ENCODE results near the gene FBXW11. TPM values are rescaled to one million over a fixed set of nuclear protein-coding genes. Genes with fewer than 3 reads are reported as not detected.

FBXW11 gene
- total RNA-seq, 1 experiment from 2014 or later, result 95.1 TPM

DNA sequence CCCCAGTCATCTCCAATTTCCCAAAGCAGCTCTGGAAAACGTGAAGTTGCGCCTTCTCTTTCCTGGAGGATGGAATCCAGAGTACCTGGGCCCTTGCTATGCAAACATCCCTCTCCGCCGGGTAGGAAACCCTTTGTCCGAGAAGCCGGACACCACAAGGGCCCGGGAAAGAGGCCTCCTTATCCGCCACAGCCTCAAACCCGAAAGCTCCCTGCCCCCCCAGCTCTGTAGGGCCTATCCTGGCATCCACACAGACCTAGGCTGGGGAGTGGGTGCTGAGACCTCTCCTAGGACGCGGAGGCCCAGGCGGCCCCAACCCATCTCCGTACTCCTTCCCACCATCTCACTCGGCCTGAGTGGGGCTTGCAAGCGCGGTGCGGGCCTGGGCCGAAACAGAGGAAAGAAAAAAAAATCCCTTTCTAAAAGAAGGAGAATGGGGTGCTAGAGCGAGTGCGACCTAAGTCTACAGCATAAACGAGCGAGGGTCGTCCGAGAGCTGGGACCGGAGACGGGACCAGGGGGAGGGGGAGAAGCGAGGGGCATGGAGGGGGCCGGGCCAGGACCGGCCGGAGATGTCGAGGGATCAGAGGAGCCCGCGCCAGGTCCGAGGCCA is 624 bp downstream of the FBXW11 start:
- peaks cover 6% of the 10 kb centered on the region; the same call in 1 of the 2 replicates for H3K4me1 ChIP-seq
- peak overlapping the region; percentile 96 for H3K4me3 ChIP-seq
- H3K36me3 ChIP-seq, result no peaks in the 10 kb centered on the region; the same call in none of the 2 replicates
- no peaks in the 10 kb centered on the region for H3K9me3 ChIP-seq (replicated peaks)
- no peaks in the 10 kb centered on the region for H3K27me3 ChIP-seq
- H3K27ac ChIP-seq, result peak overlapping the region; percentile 91
- peak; percentile 47 to 55 for DNase-seq

DNA sequence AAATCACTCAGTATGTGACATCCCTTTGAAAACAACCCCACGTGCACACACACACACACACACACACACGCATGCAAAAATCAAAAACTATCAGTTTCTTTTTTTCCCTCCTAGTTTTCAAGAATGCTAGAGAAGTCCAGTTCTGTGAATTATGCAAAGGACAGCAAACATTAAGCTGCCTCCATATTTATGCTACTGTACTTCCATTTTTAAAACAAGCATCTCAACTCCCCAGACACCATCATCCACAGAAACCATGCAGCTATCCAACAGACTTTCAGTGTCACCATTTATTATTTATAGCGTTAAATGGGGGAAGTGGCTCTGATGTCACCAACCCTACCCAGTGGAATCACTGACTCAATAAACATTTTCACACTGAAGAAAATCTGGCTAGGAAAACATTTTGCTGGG is 1.6 kb downstream of the FBXW11 start:
- peak in 1 of 2 experiments; percentile 17 for DNase-seq
- H3K27ac ChIP-seq, result peak overlapping the region; percentile 91; the same call in 1 of the 2 replicates
- no peaks in the 10 kb centered on the region for H3K9me3 ChIP-seq (replicated peaks)
- peak overlapping the region; percentile 96 for H3K4me3 ChIP-seq
- no peaks in the 10 kb centered on the region; the same call in none of the 2 replicates for H3K36me3 ChIP-seq
- H3K4me1 ChIP-seq, result peaks cover 6% of the 10 kb centered on the region; the same call in 1 of the 2 replicates
- no peaks in the 10 kb centered on the region for H3K27me3 ChIP-seq

DNA sequence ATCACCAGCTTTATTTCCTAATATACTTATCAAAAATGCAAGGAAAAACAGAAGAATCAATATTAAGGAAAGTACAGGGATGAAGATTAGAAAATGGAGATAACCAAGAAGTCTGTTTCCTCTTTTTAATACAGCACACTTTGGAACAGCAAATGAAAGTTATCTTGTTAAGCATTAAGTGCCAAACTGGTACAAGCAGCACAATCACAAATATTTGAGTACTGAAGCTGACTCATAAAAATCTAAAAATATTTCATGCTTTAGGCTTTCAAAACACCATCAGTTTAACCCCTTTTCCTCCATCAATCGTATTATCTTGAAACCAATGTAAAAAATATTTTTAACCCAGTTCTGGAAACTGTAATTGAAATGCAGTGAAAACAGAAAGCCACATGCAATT is 2.7 kb downstream of the FBXW11 start:
- no peaks in the 10 kb centered on the region; the same call in none of the 2 replicates for H3K36me3 ChIP-seq
- no peaks in the 10 kb centered on the region for H3K27me3 ChIP-seq
- no peak overlapping the region for H3K4me3 ChIP-seq
- no peak for DNase-seq
- H3K9me3 ChIP-seq (replicated peaks), result no peaks in the 10 kb centered on the region
- H3K27ac ChIP-seq, result no peak overlapping the region
- H3K4me1 ChIP-seq, result peaks cover 6% of the 10 kb centered on the region; the same call in 1 of the 2 replicates

DNA sequence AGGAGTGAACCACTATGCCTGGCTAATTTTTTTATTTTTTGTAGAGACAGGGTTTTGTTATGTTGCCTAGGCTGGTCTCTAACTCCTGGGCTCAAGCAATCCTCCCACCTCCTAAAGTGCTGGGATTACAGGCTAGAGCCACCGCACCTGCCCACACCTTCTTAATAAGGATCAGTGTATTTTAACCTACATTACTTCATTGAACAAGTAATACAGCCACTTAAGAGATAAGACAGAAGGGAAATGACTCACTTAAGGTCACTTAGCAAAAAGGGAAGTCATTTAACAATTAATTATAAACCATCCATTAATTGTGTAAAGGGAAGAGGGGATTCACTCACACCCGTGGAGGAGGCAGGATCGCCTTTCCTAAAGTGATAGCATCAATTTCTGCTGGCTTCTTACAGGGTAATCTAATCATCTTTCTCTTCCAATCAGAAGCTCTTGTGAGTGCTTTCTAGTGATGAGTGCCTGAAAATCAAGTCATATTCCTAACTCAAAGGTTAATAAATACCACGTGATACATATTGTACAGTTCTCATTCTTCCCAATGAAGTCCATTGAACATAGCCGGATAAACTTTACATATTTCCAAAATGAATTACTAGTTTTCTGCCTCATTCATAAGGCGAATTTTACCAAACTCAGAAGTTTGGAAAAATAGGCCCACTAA is 3.5 kb downstream of the FBXW11 start:
- Histone ChIP-seq H3K4me3 (no peak overlapping the region), H3K36me3 (no peaks in the 10 kb centered on the region; the same call in none of the 2 replicates), H3K4me1 (peaks cover 6% of the 10 kb centered on the region; the same call in 1 of the 2 replicates), H3K27ac (no peak overlapping the region), H3K9me3 (replicated peaks) (no peaks in the 10 kb centered on the region), H3K27me3 (no peaks in the 10 kb centered on the region)
- no peak for DNase-seq

DNA sequence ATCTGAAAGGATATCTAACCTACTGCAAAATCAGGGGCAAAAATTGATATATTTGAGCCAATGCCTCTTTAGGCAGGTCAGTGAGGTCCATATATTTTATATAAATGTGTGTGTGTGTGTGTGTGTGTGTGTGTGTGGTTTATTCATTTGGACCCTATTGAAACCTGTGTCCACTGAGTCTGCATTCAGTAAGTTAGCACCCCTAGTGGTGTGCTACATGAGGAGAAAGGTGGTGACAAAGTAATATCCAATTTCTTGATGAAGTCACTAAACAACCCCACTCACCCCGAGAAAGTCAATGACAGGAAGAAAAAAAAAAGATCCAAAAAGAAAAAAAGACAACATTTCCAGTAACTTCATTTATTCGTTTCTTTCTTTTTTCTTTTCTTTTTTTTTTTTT is 4.1 kb downstream of the FBXW11 start:
- H3K27ac ChIP-seq, result no peak overlapping the region
- peak in 1 of 2 experiments; percentile 20 for DNase-seq
- H3K4me1 ChIP-seq, result peaks cover 4% of the 10 kb centered on the region; the same call in 1 of the 2 replicates
- H3K36me3 ChIP-seq, result no peaks in the 10 kb centered on the region; the same call in none of the 2 replicates
- H3K9me3 ChIP-seq (replicated peaks), result no peaks in the 10 kb centered on the region
- H3K4me3 ChIP-seq, result no peak overlapping the region
- no peaks in the 10 kb centered on the region for H3K27me3 ChIP-seq

DNA sequence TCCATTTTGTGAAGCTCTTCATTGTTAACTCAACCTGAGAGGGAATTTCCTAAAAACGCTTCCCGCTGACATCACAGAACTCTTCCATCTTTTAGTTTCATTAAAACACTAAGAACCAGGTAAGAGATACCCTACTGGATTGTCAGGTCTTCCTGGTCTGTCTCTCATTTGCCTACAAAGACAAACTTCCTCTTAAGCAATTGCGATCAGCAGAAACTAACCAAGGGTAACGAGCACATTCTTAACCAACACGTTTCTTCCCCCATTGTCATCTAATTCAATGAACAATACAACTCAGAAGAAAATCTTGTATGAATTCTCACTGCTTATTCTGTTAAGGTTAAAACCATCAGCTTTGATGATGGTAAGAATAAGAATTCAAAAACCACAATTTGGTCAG is 6.6 kb downstream of the FBXW11 start:
- no peak for DNase-seq
- peaks cover 4% of the 10 kb centered on the region; the same call in 1 of the 2 replicates for H3K4me1 ChIP-seq
- peaks cover 7% of the 10 kb centered on the region for H3K36me3 ChIP-seq
- no peak overlapping the region for H3K27ac ChIP-seq
- H3K27me3 ChIP-seq, result no peaks in the 10 kb centered on the region
- H3K4me3 ChIP-seq, result no peak overlapping the region
- no peaks in the 10 kb centered on the region for H3K9me3 ChIP-seq (replicated peaks)

DNA sequence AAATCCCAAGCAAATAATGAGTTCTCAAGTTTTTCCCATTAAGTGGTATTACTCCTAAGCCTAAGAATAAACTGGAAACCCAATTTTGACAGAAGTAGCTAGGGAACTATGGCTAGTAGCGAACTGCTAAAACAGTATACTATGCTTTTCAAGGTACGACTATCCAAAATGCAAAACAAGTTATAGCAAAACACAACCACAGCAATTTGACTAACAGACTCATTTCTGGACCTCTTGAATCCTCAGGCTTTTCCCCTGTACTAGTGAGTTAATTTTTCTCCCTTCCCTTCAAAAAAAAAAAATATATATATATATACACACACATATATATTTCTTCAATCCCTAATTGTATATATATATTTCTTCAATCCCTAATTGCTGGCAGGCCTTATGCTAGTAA is 7.3 kb downstream of the FBXW11 start:
- no peak for DNase-seq
- Histone ChIP-seq H3K9me3 (replicated peaks) (no peaks in the 10 kb centered on the region), H3K27me3 (no peaks in the 10 kb centered on the region), H3K4me3 (no peak overlapping the region), H3K27ac (no peak overlapping the region), H3K4me1 (no peaks in the 10 kb centered on the region; the same call in 1 of the 2 replicates), H3K36me3 (peaks cover 15% of the 10 kb centered on the region)

DNA sequence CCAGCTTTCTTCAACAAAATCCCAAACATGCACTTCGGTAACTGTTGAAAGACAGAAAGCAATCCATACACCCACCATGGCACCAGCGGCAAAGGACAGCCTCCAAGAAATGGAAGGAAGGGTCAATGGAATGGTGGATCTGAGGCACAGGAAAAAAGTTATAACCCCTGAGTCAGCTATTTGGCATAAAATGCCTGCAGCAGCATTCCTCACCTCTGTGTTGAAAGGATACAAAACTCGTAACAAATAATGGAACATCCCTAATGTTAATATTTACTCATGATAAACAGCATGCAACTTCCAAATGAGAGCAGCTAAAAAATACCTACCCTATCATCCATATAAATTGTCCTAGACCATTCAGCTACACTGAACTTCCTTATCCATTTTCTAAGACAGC is 9.4 kb downstream of the FBXW11 start:
- Histone ChIP-seq H3K27ac (no peak overlapping the region), H3K27me3 (no peaks in the 10 kb centered on the region), H3K4me3 (no peak overlapping the region), H3K36me3 (peaks cover 15% of the 10 kb centered on the region), H3K9me3 (replicated peaks) (no peaks in the 10 kb centered on the region), H3K4me1 (no peaks in the 10 kb centered on the region)
- DNase-seq, result no peak

DNA sequence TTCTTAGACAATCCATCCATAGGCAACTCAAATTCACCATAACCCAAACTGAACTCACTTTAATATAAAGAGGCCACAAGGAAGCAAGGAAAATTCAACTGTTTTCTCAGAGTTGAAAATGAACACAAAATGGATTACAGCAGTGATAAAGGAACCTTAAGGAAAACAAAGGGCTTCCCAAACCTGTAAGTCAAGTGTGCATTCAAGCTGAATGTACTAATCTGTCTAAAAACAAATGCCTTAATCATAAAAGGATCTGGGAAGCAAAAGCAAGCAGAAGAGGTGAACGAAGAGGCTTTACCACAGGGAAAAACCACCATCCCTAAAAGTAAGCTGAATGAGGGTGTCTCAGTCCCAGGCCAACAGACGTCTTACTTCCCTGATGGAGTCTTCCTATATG is 13.6 kb downstream of the FBXW11 start:
- H3K27me3 ChIP-seq, result no peaks in the 10 kb centered on the region
- no peaks in the 10 kb centered on the region for H3K4me1 ChIP-seq
- peaks cover 37% of the 10 kb centered on the region for H3K36me3 ChIP-seq
- DNase-seq, result no peak
- H3K9me3 ChIP-seq (replicated peaks), result no peaks in the 10 kb centered on the region
- no peak overlapping the region for H3K27ac ChIP-seq
- H3K4me3 ChIP-seq, result no peak overlapping the region

DNA sequence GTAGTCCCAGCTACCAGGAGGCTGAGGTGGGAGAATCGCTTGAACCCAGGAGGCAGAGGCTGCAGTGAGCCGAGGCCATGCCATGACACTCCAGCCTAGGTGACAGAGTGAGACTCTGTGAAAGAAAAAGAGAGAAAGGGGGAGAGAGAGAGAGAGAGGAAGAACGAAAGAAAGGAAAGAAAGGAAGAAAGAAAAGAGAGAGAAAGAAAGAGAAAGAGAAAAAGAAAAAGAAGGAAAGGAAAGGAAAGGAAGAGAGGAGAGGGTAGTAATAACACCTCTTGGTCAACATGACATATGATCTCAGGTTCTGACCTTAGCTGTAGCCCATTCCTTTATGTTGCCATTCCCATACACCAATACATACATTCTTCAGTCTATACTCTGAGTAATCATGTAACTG is 14.1 kb downstream of the FBXW11 start:
- no peaks in the 10 kb centered on the region for H3K9me3 ChIP-seq (replicated peaks)
- H3K27me3 ChIP-seq, result no peaks in the 10 kb centered on the region
- no peak overlapping the region for H3K4me3 ChIP-seq
- no peak overlapping the region for H3K27ac ChIP-seq
- peaks cover 37% of the 10 kb centered on the region for H3K36me3 ChIP-seq
- H3K4me1 ChIP-seq, result no peaks in the 10 kb centered on the region
- DNase-seq, result no peak

DNA sequence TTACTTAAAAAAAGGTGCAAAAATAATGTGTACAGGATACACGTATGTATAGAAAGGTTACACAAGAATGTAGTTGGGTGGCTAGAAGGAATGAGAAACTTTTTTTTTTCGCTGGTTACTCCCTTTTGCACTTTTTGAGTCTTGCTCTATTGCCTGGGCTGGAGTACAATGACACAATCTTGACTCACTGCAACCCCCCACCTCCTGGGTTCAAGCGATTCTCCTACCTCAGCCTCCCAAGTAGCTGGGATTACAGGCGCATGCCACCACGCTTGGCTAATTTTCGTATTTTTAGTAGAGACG is 15.8 kb downstream of the FBXW11 start:
- Histone ChIP-seq H3K36me3 (peaks cover 35% of the 10 kb centered on the region), H3K27me3 (no peaks in the 10 kb centered on the region), H3K4me1 (no peaks in the 10 kb centered on the region), H3K4me3 (no peak overlapping the region), H3K9me3 (replicated peaks) (no peaks in the 10 kb centered on the region), H3K27ac (no peak overlapping the region)
- no peak for DNase-seq

DNA sequence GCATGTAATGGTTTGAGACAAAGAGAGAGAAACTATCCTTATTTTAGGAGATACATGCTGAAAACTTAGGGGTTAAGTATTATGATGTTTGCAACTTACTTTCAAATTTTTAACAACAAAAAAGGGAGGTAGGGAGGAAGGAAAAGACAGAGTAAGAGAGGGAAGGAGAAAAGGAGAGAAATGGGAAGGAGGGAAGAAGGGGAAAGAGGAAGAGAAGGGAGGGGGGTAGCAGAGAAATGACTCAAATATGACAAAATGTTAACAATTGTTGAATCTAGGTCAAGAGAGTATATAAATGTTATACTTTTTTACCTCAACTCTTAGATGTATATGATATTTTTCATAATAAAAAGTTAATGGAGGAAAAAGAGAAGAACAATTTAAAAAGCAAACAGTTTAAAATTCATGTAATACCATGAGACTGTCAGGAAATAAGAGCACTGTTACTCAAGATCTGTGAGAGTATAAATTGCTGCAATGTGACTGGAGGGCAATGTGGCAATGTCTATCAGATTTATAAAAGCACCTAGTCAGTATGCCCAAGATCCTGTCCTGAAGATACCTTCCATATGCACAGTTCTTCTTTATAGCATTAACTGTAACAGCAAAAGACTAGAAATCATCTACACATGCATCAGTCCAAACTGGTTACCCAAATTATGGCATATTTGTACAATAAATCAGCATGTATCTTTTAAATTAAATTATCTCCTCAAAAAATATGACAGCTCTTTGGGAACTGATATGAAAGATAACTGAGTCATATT is 16.3 kb downstream of the FBXW11 start:
- Histone ChIP-seq H3K4me3 (no peak overlapping the region), H3K9me3 (replicated peaks) (no peaks in the 10 kb centered on the region), H3K36me3 (peaks cover 34% of the 10 kb centered on the region), H3K27me3 (no peaks in the 10 kb centered on the region), H3K27ac (no peak overlapping the region), H3K4me1 (peaks cover 2% of the 10 kb centered on the region)
- no peak for DNase-seq

DNA sequence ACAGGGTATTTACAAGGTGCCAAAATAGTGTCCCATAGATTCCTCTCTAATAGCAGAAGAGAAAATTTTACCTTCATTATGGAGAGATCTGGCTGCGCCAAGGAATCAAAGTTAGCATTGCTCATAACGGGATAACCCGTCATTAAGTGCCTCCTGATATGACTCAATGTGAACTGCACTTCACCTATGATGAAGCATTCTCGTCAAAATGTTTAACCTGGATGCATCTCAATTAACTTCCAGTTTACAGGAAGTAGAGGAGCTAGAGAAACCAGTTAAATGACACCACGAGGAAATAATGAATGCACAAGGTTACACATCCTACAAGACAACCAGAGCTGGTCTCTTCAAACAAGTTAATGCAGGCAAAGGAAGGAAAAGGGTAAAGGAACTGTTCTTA is 17.2 kb downstream of the FBXW11 start:
- DNase-seq, result no peak
- Histone ChIP-seq H3K36me3 (peaks cover 26% of the 10 kb centered on the region), H3K27ac (no peak overlapping the region), H3K27me3 (no peaks in the 10 kb centered on the region), H3K4me1 (peaks cover 11% of the 10 kb centered on the region), H3K9me3 (replicated peaks) (no peaks in the 10 kb centered on the region), H3K4me3 (no peak overlapping the region)

DNA sequence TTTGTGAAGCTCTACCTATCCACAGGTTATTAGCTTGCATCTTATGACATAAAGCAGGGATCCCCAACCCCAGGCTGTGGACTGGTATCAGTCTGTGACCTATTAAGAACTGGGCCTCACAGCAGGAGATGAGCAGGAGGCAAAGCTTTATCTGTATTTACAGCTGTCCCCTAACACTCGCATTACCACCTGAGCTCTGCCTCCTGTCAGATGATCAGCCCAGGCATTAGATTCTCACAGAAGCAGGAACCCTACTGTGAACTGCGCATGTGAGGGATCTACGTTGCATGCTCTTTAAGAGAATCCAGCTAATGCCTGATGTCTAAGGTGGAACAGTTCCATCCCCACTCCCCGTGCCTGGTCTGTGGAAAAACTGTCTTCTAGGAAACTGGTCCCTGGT is 19.7 kb downstream of the FBXW11 start:
- Histone ChIP-seq H3K4me1 (peaks cover 12% of the 10 kb centered on the region), H3K27ac (no peak overlapping the region), H3K27me3 (no peaks in the 10 kb centered on the region), H3K9me3 (replicated peaks) (no peaks in the 10 kb centered on the region), H3K4me3 (no peak overlapping the region), H3K36me3 (peaks cover 25% of the 10 kb centered on the region)
- DNase-seq, result peak in 1 of 2 experiments; percentile 12

DNA sequence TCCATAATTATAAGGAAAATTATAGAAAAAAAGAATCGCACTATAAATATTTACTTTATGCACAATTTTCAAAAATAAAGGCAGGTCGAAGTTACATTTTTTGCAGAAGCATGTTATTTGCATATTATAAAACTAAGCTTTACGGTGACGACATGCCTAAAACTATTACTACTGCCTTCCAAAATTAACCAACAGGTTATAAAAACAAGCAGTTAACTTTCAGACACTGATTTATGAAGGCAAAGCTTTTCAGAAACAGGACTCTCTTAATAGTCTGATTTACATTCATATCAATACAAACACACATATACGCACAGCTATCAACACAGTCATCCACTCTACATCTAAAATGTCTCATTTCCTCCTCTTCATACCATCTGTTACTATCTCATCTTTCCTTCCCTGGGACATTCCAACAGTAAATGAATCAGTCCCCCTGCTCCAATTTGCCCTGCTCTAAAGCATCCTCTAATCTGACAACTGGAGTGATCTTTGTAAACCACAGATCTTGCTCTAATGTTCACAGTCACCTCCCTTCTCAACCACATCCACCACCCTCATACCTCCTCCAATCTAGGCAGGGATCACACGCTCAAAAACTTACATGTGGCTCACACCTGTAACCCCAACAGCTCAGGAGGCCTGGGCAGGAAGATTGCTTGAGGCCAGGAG is 21.6 kb downstream of the FBXW11 start:
- H3K27ac ChIP-seq, result no peak overlapping the region
- H3K4me1 ChIP-seq, result peaks cover 12% of the 10 kb centered on the region
- H3K36me3 ChIP-seq, result peaks cover 19% of the 10 kb centered on the region
- H3K9me3 ChIP-seq (replicated peaks), result peaks cover 9% of the 10 kb centered on the region
- H3K27me3 ChIP-seq, result no peaks in the 10 kb centered on the region
- DNase-seq, result peak; percentile 54 to 83
- no peak overlapping the region for H3K4me3 ChIP-seq

Measured in SJCRH30 (cell line).